HAP-1 (cell line): ENCODE data around the gene C9orf78.
A peak's percentile ranks its signal among the peaks of the same experiment; 100 is the strongest.

ENCODE experiments used
- DNase-seq, 2 experiments: peaks; one replicate each; pipeline ENCODE4 v3.0.0-alpha.2; 2016 to 2020; ENCODE audit warnings: low spot score in 2 of 2
- H3K27me3 ChIP-seq: fragments of 250-450 bp; sonication (Bioruptor Pico); 2 replicates; pipeline ENCODE4 v1.5.1; 2020; ENCODE audit warnings: low read depth, mild to moderate bottlenecking, moderate library complexity
- H3K36me3 ChIP-seq: fragments of 250-450 bp; sonication (Bioruptor Pico); replicated peaks from 2 replicates; pipeline ENCODE4 v1.5.1; 2020; ENCODE audit warnings: mild to moderate bottlenecking
- H3K4me1 ChIP-seq: fragments of 250-450 bp; sonication (Bioruptor Pico); 2 replicates; pipeline ENCODE4 v1.5.1; 2020; ENCODE audit warnings: mild to moderate bottlenecking
- H3K4me3 ChIP-seq: fragments of 250-450 bp; sonication (Bioruptor Pico); 2 replicates; pipeline ENCODE4 v1.5.1; 2020; ENCODE audit warnings: mild to moderate bottlenecking, moderate library complexity
- H3K9me3 ChIP-seq: fragments of 250-450 bp; sonication (Bioruptor Pico); 2 replicates; pipeline ENCODE4 v1.5.1; 2020; ENCODE audit warnings: mild to moderate bottlenecking, moderate library complexity
- in situ Hi-C: fragments of 300-500 bp; cut with MboI; formaldehyde crosslinking; loops from 3 replicates; pipeline ENCODE4 v1.14.3; 2020; ENCODE audit warnings: low sequenced_read_pairs, inconsistent platforms, mixed read lengths

The C9orf78 gene

DNA sequence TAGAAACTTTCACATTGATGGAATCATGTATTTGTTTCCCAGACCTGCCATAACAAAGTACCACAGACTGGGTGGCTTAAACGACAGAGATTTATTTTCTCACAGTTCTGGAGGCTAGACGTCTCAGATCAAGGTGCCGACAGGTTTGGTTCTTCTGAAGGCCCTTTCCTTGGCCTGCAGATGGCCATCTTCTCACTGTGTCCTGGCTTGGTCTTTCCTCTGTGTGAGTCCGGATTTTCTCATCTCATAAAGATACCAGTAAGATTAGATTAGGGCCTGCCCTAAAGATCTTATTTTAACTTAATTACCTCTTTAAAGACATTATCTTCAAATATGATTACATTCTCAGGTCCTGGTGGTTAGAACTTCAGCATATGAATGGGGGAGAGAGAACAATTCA, 6.0 kb upstream of the C9orf78 start:
- Histone ChIP-seq H3K27me3 (no peaks in the 10 kb centered on the region), H3K36me3 (no peaks in the 10 kb centered on the region), H3K4me1 (peaks cover 9% of the 10 kb centered on the region), H3K9me3 (no peaks in the 10 kb centered on the region), H3K4me3 (no peak overlapping the region)
- DNase-seq = peak in 1 of 2 experiments; percentile 16
- in situ Hi-C loops = no loop called here

DNA sequence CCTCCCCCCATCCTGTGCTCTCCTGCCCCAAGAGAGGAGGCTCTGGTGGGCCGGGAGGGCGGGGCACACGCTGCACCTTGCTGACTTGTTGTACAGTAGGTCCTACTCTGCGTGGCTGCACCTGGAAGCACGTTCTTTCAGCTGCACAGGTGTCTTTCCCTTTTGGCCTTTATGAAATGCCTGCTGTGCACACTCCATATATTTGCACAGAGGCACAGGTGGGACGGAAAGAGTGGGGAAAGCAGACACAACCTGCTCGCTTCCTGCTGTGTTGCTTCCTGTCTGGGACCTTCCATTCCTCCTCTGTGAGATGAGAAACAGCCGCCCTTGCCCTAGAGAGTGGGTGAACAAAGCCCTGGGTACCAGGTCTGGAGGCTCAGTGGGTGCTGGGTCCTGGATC, 5.0 kb upstream of the C9orf78 start:
- Histone ChIP-seq H3K27me3 (no peaks in the 10 kb centered on the region), H3K4me3 (no peak overlapping the region), H3K36me3 (no peaks in the 10 kb centered on the region), H3K9me3 (no peaks in the 10 kb centered on the region), H3K4me1 (peaks cover 11% of the 10 kb centered on the region)
- no peak for DNase-seq
- in situ Hi-C loops = no loop called here

DNA sequence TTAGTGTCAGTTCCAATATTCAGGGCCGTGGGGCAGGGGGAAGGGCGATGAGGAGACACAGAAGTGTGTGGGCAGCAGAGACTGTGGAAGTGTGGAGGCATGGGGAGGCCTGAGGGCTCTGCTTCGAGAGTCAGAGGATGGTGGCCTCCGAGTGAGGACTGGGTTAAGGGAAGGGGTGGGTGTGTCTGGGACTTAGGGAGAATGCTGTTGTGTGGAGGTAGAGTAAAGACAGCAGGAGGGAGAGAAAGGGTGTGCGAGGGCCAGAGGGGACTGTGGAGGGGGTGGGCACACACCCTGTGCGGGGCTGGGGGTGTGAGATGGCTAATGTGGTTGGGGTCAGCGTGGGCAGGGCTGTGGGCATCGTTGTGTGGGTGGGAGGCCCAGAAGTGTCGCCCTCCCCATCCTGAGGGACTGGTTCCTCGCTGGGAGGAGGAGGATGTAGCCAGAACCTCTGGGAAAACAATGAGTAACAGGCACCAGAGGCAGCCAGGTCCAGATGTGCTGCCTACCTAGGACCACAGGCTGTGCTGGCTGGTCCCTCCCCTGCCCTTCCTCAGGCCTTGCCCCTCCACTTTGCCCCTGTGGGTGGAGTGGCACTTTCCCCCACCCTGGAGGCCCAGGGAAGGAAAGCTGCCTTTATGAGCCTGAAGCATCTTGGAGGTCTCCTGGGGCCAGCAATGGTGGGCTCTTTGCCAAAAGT, 4.4 kb upstream of the C9orf78 start:
- no peak overlapping the region for H3K4me3 ChIP-seq
- no peaks in the 10 kb centered on the region for H3K9me3 ChIP-seq
- DNase-seq = no peak
- in situ Hi-C loops = no loop called here
- H3K4me1 ChIP-seq = peaks cover 11% of the 10 kb centered on the region
- H3K27me3 ChIP-seq = no peaks in the 10 kb centered on the region
- H3K36me3 ChIP-seq = no peaks in the 10 kb centered on the region

DNA sequence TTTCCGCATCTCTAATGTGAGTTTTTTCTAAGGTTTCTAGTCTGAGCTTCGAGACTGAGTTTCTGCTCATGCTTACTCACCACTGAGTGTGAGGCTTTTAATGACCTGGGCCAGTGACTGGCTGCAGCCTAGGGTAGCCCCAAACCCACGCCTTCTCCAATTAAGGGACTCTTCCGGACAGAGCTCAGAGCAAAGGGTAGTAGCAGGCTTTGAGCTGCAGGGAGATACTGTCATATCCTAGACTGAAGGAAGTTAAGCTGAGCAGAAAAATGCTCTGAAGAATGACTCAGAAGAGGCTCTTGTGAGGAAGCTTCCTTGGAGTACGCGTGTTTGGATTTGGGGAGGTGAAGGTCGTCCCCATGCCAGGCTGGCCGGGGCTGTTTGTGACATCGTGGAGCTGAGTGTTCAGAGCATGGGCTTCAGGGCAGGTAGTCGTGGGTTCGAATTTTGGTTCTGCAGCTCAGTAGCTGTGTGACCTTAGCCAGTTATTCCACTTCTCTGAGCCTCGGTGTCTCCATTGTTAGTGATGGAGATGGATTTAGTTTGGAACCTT, 3.7 kb upstream of the C9orf78 start:
- in situ Hi-C loops = no loop called here
- DNase-seq = no peak

DNA sequence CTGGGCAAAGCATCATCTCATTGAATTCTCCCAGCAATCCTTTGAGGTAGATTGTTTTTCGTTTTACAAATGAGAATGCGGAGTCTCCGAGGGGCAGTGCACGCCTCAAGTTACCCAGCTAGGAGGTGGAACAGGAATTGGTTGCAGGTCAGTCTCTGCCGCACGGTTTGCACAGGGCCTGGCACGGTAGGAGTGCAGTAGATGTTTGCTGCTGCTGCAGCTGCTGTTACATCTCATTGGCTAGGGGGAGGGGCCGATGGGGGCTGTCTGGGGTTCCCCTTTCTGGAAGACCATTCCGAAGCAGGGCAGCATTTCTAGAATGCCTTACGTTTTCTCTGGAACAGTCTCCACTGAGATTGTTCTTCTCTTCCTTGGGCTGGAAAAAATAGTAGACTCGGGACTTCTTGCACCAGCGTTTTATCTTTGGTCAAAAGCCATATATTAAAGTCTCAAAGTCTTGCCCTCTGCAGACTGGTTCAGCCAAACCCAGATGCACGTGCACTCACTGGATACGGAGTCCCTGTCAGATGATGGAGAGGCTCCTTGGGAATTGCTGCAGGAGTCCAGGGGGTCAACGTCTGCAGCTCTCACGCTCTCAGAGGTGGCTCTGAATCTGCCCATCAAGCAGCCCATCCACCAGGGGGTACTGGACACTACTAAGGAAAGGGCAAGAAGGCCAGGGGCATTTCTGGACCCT, 1.4 kb upstream of the C9orf78 start:
- Histone ChIP-seq H3K4me3 (peak overlapping the region; percentile 84), H3K4me1 (peaks cover 15% of the 10 kb centered on the region), H3K27me3 (no peaks in the 10 kb centered on the region), H3K9me3 (no peaks in the 10 kb centered on the region), H3K36me3 (peaks cover 19% of the 10 kb centered on the region)
- in situ Hi-C loops = no loop called here
- DNase-seq = no peak

More for the DNA sequence above, 3.7 kb upstream of the C9orf78 start:
- no peak overlapping the region for H3K4me3 ChIP-seq
- no peaks in the 10 kb centered on the region for H3K27me3 ChIP-seq
- no peaks in the 10 kb centered on the region for H3K9me3 ChIP-seq
- H3K4me1 ChIP-seq = peaks cover 16% of the 10 kb centered on the region
- H3K36me3 ChIP-seq = no peaks in the 10 kb centered on the region

DNA sequence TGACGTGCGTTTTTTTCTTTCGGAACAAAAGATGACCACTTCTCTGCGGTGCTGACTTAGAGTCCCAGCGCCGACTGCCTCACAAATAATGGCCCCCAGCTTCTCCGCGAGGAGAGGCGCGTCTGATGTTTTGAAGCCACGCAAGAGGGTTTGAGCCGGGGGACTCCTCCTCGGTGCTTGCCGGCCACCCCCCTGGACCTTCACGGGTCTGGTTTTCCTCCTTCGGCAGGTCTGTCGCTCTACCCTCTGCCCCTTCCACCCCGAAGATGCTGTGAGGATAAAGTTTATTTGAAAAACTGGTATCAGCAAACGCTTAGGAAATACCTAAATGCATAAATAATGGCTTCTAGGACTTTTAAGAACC, 767 bp upstream of the C9orf78 start:
- peaks cover 25% of the 10 kb centered on the region for H3K36me3 ChIP-seq
- in situ Hi-C loops = no loop called here
- peaks cover 9% of the 10 kb centered on the region for H3K4me1 ChIP-seq
- peak overlapping the region; percentile 84 for H3K4me3 ChIP-seq
- H3K27me3 ChIP-seq = no peaks in the 10 kb centered on the region
- DNase-seq = peak; percentile 21 to 41
- no peaks in the 10 kb centered on the region for H3K9me3 ChIP-seq

DNA sequence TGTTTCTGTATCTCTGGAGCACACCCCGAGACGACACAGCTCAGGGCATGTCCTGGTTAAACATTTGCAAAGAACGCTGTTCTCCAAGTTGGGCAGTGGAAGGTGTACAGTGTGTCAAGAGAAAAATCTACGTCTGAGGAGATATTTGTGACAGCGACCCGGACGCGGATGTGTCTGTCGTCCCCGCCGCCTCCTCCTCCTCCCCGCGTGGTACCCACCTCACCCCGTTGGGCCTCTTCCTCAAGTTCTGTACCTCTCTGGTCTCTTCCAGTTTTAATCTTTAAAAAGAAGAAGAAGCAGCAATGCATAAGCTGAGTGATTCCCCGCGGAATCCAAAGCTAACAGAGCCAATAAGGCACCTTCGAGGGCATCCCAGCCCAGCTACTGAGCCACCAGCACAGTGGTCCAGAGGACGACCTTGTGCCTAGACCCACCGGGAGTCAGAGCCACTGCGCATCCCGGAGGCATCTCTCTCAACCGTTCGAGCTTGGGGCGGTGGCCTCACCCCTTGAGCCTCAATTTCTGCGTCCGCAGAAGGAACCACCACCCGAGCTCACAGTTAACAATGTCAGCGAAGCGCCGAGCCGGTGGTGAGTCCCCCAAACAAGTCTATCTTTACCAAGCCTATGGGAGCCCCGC, 467 bp downstream of the C9orf78 start:
- Histone ChIP-seq H3K9me3 (no peaks in the 10 kb centered on the region), H3K36me3 (peaks cover 33% of the 10 kb centered on the region), H3K4me1 (peaks cover 9% of the 10 kb centered on the region), H3K27me3 (no peaks in the 10 kb centered on the region), H3K4me3 (peak overlapping the region; percentile 84)
- DNase-seq = no peak
- in situ Hi-C loops = no loop called here

DNA sequence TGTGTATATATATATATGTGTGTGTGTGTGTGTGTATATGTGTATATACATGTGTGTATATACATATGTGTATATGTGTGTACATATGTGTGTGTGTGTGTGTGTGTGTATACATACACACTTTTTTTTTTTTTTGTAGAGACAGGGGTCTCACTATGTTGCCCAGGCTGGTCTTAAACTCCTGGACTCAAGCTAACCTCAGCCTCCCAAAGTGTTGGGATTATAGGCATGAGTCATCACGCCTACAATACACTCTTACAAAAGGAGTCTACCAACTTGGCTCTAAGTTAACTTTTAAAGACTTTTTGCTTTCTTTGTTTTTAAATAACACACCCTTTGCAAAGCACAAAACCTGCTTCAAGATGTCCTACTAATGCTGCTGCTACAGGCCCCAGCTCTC, 2.1 kb downstream of the C9orf78 start:
- Histone ChIP-seq H3K36me3 (peaks cover 46% of the 10 kb centered on the region), H3K9me3 (no peaks in the 10 kb centered on the region), H3K4me3 (no peak overlapping the region), H3K4me1 (peaks cover 9% of the 10 kb centered on the region), H3K27me3 (no peaks in the 10 kb centered on the region)
- in situ Hi-C loops = no loop called here
- DNase-seq = no peak

DNA sequence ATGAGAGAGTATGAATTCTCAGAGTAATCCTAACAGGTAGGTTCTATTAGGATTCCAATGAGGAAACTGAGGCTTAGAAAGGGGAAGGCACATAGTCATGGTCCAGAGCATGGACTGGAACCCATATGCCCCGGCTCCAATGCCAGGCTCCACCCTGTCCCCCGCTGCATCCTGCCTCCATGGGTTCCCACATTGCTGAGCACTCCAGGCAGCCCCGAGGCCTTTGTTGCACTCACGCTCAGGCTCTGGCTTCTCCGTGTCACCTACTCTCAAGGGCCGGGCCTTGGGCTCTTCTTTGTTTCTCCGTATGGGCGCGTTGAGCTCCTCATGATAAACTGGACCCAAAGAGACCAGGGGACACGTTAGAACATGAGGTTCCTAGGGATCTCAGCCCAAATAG, 6.1 kb downstream of the C9orf78 start:
- in situ Hi-C loops = no loop called here
- peaks cover 53% of the 10 kb centered on the region for H3K36me3 ChIP-seq
- H3K4me1 ChIP-seq = peaks cover 2% of the 10 kb centered on the region
- no peak for DNase-seq
- no peaks in the 10 kb centered on the region for H3K9me3 ChIP-seq
- no peak overlapping the region for H3K4me3 ChIP-seq
- no peaks in the 10 kb centered on the region for H3K27me3 ChIP-seq

DNA sequence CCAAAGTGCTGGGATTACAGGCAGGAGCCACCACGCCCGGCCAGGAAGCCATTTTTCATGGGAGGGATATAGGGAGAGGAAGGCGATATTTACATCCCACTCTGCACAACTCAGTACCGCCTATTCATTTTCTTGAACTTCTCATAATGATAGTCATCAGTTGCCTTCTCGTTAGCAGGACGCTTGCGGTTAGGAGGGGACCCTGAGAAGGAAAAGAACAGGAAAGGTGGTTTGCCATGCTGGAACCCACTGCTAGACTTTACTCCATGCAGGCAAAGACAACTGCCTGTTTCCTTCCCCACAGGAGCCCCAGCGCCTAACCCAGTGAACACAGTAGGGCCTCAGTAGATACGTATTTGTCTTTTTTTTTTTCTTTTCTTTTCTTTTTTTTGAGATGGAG, 7.0 kb downstream of the C9orf78 start:
- in situ Hi-C loops = no loop called here

DNA sequence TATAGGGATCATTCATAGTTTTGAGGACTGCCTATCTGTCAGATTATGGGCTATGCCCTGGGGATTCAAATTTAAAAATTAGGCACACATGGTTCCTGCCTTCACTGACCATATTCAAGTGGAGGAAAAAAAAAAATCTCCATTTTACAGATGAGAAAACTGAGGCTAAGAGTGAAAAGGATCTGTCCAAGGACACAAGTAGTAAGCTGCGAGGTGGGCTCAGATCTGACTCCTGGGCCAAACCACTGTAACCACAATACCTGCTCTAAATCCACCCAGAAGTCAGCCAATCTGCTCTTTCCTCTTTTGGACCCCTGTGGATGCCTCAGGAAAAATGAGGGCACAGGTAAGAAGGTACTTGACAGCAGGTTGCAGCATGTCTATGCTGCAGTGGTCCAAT, 8.3 kb downstream of the C9orf78 start:
- DNase-seq = no peak
- Histone ChIP-seq H3K4me3 (no peak overlapping the region), H3K9me3 (no peaks in the 10 kb centered on the region), H3K27me3 (no peaks in the 10 kb centered on the region), H3K4me1 (no peaks in the 10 kb centered on the region; the same call in 1 of the 2 replicates), H3K36me3 (peaks cover 45% of the 10 kb centered on the region)
- in situ Hi-C loops = no loop called here

More for the DNA sequence above, 7.0 kb downstream of the C9orf78 start:
- Histone ChIP-seq H3K4me1 (no peaks in the 10 kb centered on the region), H3K36me3 (peaks cover 50% of the 10 kb centered on the region), H3K27me3 (no peaks in the 10 kb centered on the region), H3K9me3 (no peaks in the 10 kb centered on the region), H3K4me3 (no peak overlapping the region)
- DNase-seq = no peak

DNA sequence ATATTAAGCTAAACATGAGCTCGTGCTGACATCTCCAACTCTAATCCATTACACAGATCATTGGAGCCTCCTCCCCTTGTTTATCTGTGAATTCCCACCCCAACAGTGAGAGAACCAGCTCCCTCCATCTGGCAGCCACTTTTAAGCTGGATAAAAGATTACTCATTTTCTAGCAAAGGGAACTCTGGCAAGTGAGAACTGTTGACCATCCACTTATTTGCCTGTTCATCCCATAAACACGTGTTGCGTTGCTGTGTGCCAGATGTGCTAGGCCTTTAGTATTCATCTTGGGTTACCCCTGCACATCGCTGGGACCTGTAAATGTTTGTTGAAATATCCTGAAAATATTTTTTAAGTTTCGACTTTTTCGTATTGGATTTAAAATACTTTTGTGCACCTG, 8.7 kb downstream of the C9orf78 start:
- no peak for DNase-seq
- no peaks in the 10 kb centered on the region for H3K27me3 ChIP-seq
- H3K4me1 ChIP-seq = no peaks in the 10 kb centered on the region; the same call in 1 of the 2 replicates
- no peak overlapping the region for H3K4me3 ChIP-seq
- H3K36me3 ChIP-seq = peaks cover 45% of the 10 kb centered on the region
- in situ Hi-C loops = no loop called here
- H3K9me3 ChIP-seq = no peaks in the 10 kb centered on the region

DNA sequence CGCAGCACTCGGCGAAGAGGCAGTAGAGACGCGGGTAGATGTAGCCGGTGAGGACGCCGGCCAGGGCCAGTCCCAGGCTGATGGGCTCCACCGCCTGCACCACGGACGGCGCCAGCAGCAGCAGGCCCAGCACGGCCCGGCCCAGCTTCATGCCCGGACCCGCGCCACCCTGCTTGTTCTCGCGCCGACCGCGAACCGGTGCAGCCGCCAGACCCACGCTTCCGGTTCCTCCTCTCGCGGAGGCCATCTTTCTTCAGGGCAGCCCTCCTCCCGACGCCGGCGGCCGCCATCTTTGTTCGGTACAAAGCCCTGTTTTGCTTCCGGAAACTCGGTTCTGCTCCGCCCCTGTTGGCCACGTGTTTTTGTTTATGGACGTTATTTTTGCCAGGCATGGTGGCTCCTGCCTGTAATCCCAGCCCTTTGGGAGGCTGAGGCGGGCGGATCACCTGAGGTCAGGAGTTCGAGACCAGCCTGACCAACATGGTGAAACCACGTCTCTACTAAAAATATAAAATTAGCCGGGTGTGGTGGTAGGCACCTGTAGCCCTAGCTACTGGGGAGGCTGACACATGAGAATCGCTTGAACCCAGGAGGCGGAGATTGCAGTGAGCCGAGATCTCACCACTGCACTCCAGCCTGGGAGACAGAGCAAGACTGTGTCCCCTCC, 11.0 kb downstream of the C9orf78 start, which contains the start of gene TOR1A:
Gene TOR1A (minus strand): TSS at position 202 of the 667 bp plus-strand sequence. CDS start 51 bp downstream, at position 151.
- H3K36me3 ChIP-seq = peaks cover 39% of the 10 kb centered on the region
- H3K4me3 ChIP-seq = peak within 1 kb of the TSS; percentile 86
- no peaks in the 10 kb centered on the region for H3K9me3 ChIP-seq
- DNase-seq = peak; percentile 92 to 96
- no peaks in the 10 kb centered on the region for H3K27me3 ChIP-seq
- no peaks in the 10 kb centered on the region; the same call in 1 of the 2 replicates for H3K4me1 ChIP-seq
- in situ Hi-C loops = no loop called here
